ENCODE data around the gene TCFL5.

DNA sequence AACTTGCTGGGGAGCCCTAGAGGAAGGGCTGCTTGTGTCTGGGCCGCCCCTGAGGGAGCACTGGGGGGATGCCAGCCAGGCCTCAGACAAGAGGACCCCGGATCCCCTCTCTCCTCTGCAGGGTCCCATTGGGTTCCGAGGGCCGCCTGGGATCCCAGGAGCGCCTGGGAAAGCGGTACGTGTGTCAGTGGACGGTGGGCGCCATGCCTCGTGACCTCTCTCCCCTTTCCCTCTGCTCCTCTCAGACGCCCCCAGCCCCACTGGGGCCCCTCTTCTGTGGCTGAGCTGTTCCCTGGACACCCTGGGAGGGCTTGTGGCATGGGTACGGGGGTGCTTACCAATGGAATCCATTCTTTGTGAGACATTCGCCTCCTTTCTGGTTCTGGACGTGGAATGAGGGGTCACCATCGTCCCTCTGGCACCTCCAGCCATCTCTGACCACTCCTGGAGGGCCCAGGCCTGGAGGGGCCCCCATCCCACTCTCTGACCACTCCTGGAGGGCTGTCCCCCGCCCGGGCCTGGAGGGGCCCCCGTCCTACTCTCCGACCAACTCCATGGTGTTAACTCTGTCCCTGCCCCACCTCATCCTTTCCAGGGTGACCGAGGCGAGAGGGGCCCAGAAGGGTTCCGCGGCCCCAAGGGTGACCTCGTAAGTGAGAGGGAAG lies 34.8 kb downstream of the TCFL5 start:
- TF ChIP-seq POLR2A (IDR thresholded peaks at IDR 0.05) (no peak), CTCF (IDR thresholded peaks at IDR 0.05) (no peak)
